ENCODE measurements around the gene ZNF558. TPM values are rescaled to one million over a fixed set of nuclear protein-coding genes. Genes with fewer than 3 reads are reported as not detected.

ZNF558 gene
- total and polyA plus RNA-seq, 2 donors (not counting 3 experiments of a cell fraction or from before 2014, with no cell fraction given): 0.35 to 4.2 TPM

DNA sequence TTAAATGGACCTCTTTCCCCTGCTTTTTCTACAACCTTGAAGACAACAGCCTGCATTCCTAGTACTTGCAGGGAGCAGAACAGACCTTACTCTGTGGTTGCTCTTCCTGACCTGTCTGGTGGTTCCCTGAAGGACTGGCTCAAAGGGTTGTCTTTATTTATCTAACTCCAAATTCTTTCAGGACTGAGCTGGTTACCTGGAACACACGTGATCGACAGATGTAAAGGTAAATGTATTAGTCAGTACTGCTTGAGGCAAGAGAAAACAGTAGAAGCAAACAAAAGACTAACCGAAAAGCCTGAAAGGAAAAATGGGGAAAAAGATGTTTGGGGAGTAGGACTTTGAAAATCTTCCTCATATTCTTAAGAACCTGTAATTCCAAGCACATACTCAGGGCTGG, 17.9 kb downstream of the ZNF558 start:
- no peak for DNase-seq (ENCODE audit: low read depth, low spot score)
- no peaks in the 10 kb centered on the region for H3K36me3 ChIP-seq (ENCODE audit: control insufficient read depth in 2 of 2, extremely low read depth in 1 of 2, insufficient read depth in 2 of 2, low read length in 2 of 2)
- H3K4me2 ChIP-seq (ENCODE audit: insufficient read depth, low read length): no peak overlapping the region
- H3K9ac ChIP-seq (replicated peaks; ENCODE audit: extremely low read depth, insufficient read depth, low read length): no peak overlapping the region
- H3K9me1 ChIP-seq (replicated peaks; ENCODE audit: control insufficient read depth, extremely low read depth, insufficient read depth, low read length): no peaks in the 10 kb centered on the region
- H4K20me1 ChIP-seq (replicated peaks; ENCODE audit: control insufficient read depth, extremely low read depth, insufficient read depth, low read length): no peaks in the 10 kb centered on the region
- dilution Hi-C loops (cut with MboI; ENCODE audit: extremely low pct_ligation_motif_present, low sequenced_read_pairs): no loop called here
- POLR2A ChIA-PET: no interaction called here
- no peak for TF ChIP-seq JUN (IDR thresholded peaks at IDR 0.05; ENCODE audit: borderline replicate concordance, insufficient read depth, insufficient read length, low read depth)
- no peak for TF ChIP-seq POLR2A (IDR thresholded peaks at IDR 0.05; ENCODE audit: low read depth, low read length)
- no peak for TF ChIP-seq POLR2AphosphoS5 (IDR thresholded peaks at IDR 0.05; ENCODE audit: insufficient read depth, low read depth, low read length)
- TF ChIP-seq, protein P1, sequence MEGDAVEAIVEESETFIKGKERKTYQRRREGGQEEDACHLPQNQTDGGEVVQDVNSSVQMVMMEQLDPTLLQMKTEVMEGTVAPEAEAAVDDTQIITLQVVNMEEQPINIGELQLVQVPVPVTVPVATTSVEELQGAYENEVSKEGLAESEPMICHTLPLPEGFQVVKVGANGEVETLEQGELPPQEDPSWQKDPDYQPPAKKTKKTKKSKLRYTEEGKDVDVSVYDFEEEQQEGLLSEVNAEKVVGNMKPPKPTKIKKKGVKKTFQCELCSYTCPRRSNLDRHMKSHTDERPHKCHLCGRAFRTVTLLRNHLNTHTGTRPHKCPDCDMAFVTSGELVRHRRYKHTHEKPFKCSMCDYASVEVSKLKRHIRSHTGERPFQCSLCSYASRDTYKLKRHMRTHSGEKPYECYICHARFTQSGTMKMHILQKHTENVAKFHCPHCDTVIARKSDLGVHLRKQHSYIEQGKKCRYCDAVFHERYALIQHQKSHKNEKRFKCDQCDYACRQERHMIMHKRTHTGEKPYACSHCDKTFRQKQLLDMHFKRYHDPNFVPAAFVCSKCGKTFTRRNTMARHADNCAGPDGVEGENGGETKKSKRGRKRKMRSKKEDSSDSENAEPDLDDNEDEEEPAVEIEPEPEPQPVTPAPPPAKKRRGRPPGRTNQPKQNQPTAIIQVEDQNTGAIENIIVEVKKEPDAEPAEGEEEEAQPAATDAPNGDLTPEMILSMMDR (IDR thresholded peaks at IDR 0.05; ENCODE audit: extremely low read depth in 1 of 2, insufficient read depth in 1 of 2, low read depth in 1 of 2, low read length in 2 of 2): no peak
- no peak for TF ChIP-seq FOS (IDR thresholded peaks at IDR 0.05; ENCODE audit: borderline replicate concordance, insufficient read depth, low read length)
- TF ChIP-seq GATA2 (IDR thresholded peaks at IDR 0.05; ENCODE audit: insufficient read depth, insufficient read length, low read depth, low read length): no peak
- no peak for TF ChIP-seq MYC (IDR thresholded peaks at IDR 0.05; ENCODE audit: low read depth, low read length)
- TF ChIP-seq EZH2 (IDR thresholded peaks at IDR 0.05; ENCODE audit: borderline replicate concordance, low read depth, low read length, severe bottlenecking): no peak
- TF ChIP-seq, protein P2, sequence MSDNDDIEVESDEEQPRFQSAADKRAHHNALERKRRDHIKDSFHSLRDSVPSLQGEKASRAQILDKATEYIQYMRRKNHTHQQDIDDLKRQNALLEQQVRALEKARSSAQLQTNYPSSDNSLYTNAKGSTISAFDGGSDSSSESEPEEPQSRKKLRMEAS (IDR thresholded peaks at IDR 0.05; ENCODE audit: insufficient read depth, insufficient read length): no peak
- no peaks in the 10 kb centered on the region for H3K4me1 ChIP-seq (ENCODE audit: control insufficient read depth, extremely low read depth, insufficient read depth, low read length)
- intact Hi-C loops (cut with micrococcal nuclease): no loop called here
- H2AFZ ChIP-seq (ENCODE audit: low read depth, low read length): no peak overlapping the region
- no peak overlapping the region for H3K27ac ChIP-seq (ENCODE audit: insufficient read depth, low read depth, low read length)
- CTCF ChIA-PET: no interaction called here
- no peaks in the 10 kb centered on the region for H3K27me3 ChIP-seq (ENCODE audit: control insufficient read depth in 2 of 2, insufficient read depth in 2 of 2, low read length in 2 of 2)
- FAIRE-seq: no peak
- peaks cover 19% of the 10 kb centered on the region for H3K9me3 ChIP-seq (replicated peaks; ENCODE audit: control insufficient read depth, insufficient read depth, low read length)
- BruUV-seq (replicated peaks): no TSS peak
- no peak overlapping the region for H3K4me3 ChIP-seq (replicated peaks in 1 of 3; ENCODE audit: insufficient read depth in 1 of 3, low read depth in 1 of 3, low read length in 3 of 3)
- H3K79me2 ChIP-seq (ENCODE audit: control insufficient read depth, insufficient read depth, low read length): no peaks in the 10 kb centered on the region
